Subcutaneous abdominal adipose tissue (tissue), 5 donors: Measurements from ENCODE around the gene TANK.
"Not testable (repeated sequence)": the region's sequence is repeated elsewhere in the genome, so short reads cannot be mapped to it uniquely, and the experiment has no call there.

Experiments used
- H3K27ac ChIP-seq: one replicate; pipeline ENCODE4 v1.7.0; 2013; ENCODE audit warnings: low read depth, mild to moderate bottlenecking, inconsistent platforms, low read length, moderate library complexity
- H3K27me3 ChIP-seq, 5 donors: one replicate each; pipeline ENCODE4 v1.7.0; 2013; ENCODE audit warnings: low read length in 5 of 5, inconsistent platforms in 1 of 5; ENCODE audit not compliant: control insufficient read depth in 5 of 5, insufficient read depth in 4 of 5
- H3K36me3 ChIP-seq, 5 donors: one replicate each; pipeline ENCODE4 v1.7.0; 2013; ENCODE audit warnings: low read length in 5 of 5; ENCODE audit not compliant: control insufficient read depth in 5 of 5, insufficient read depth in 5 of 5
- H3K4me1 ChIP-seq, 5 donors: one replicate each; pipeline ENCODE4 v1.7.0; 2013; ENCODE audit warnings: low read length in 5 of 5, mild to moderate bottlenecking in 3 of 5, moderate library complexity in 1 of 5; ENCODE audit not compliant: control insufficient read depth in 5 of 5, insufficient read depth in 5 of 5
- H3K4me3 ChIP-seq, 5 donors: one replicate each; pipeline ENCODE4 v1.7.0; 2013; ENCODE audit warnings: low read length in 5 of 5, low read depth in 1 of 5
- H3K9ac ChIP-seq, 5 donors: one replicate each; pipeline ENCODE4 v1.7.0; 2013; ENCODE audit warnings: low read length in 5 of 5, mild to moderate bottlenecking in 4 of 5, moderate library complexity in 3 of 5
- H3K9me3 ChIP-seq, 5 donors: one replicate each; pipeline ENCODE4 v1.7.0; 2013; ENCODE audit warnings: low read length in 5 of 5; ENCODE audit not compliant: control insufficient read depth in 5 of 5
- donor health status: healthy.
- donor health status: healthy.
- donor health status: healthy.
- donor health status: healthy.
- donor health status: healthy.

The TANK gene

GRCh38 chr2:161238560-161239325 is 78.5 kb downstream of the TANK start:
- Histone ChIP-seq H3K9ac (peak overlapping the region in 4 of 5 donors; percentile 51 to 75 (median 68)), H3K4me1 (peaks cover 0 to 23% (median 18%) of the 10 kb centered on the region in 5 donors), H3K4me3 (peak overlapping the region; percentile 78 to 90 (median 82)), H3K9me3 (no peaks in the 10 kb centered on the region), H3K27ac (no peak overlapping the region), H3K27me3 (no peaks in the 10 kb centered on the region), H3K36me3 (peaks cover 2 to 6% (median 4%) of the 10 kb centered on the region in 5 donors)

- H3K36me3 ChIP-seq: peaks cover 2 to 6% (median 4%) of the 10 kb centered on the region in 5 donors
- H3K4me1 ChIP-seq: peaks cover 0 to 23% (median 18%) of the 10 kb centered on the region in 5 donors
- H3K27ac ChIP-seq: no peak overlapping the region
- H3K9ac ChIP-seq: peak overlapping the region in 3 of 5 donors; percentile 24 to 75 (median 74)
- H3K4me3 ChIP-seq: peak overlapping the region in 4 of 5 donors; percentile 78 to 85 (median 80)
- no peaks in the 10 kb centered on the region for H3K9me3 ChIP-seq
- H3K27me3 ChIP-seq: no peaks in the 10 kb centered on the region
Measured at GRCh38 chr2:161239326-161240109, 79.3 kb downstream of the TANK start.

- Histone ChIP-seq H3K4me3 (no peak overlapping the region), H3K4me1 (peaks cover 0 to 23% (median 18%) of the 10 kb centered on the region in 5 donors), H3K27ac (no peak overlapping the region), H3K9ac (no peak overlapping the region), H3K9me3 (no peaks in the 10 kb centered on the region), H3K36me3 (no peaks in the 10 kb centered on the region), H3K27me3 (peaks cover 0 to 6% (median 3%) of the 10 kb centered on the region in 5 donors)
Measured at GRCh38 chr2:161241894-161242293, 81.7 kb downstream of the TANK start.

GRCh38 chr2:161243312-161243711 is 83.1 kb downstream of the TANK start:
- H3K9ac ChIP-seq: no peak overlapping the region
- H3K36me3 ChIP-seq: no peaks in the 10 kb centered on the region
- no peak overlapping the region for H3K4me3 ChIP-seq
- H3K9me3 ChIP-seq: no peaks in the 10 kb centered on the region
- H3K27ac ChIP-seq: no peak overlapping the region
- peaks cover 0 to 9% (median 5%) of the 10 kb centered on the region in 5 donors for H3K4me1 ChIP-seq
- H3K27me3 ChIP-seq: peaks cover 0 to 6% (median 3%) of the 10 kb centered on the region in 5 donors

- Histone ChIP-seq H3K4me1 (peaks cover 0 to 4% (median 0%) of the 10 kb centered on the region in 5 donors), H3K27ac (no peak overlapping the region), H3K9me3 (no peaks in the 10 kb centered on the region), H3K36me3 (no peaks in the 10 kb centered on the region), H3K27me3 (peaks cover 0 to 6% (median 3%) of the 10 kb centered on the region in 5 donors), H3K9ac (no peak overlapping the region), H3K4me3 (no peak overlapping the region)
Measured at GRCh38 chr2:161243905-161244304, 83.7 kb downstream of the TANK start.

- peak overlapping the region in 1 of 5 donors; percentile 4 for H3K4me3 ChIP-seq
- H3K27ac ChIP-seq, H3K9ac ChIP-seq: not testable (repeated sequence)
Measured at GRCh38 chr2:161244387-161245260, 84.4 kb downstream of the TANK start.

GRCh38 chr2:161245261-161245553 is 85.0 kb downstream of the TANK start:
- no peaks in the 10 kb centered on the region for H3K9me3 ChIP-seq
- H3K4me3 ChIP-seq: no peak overlapping the region
- H3K9ac ChIP-seq: no peak overlapping the region
- peaks cover 0 to 3% (median 0%) of the 10 kb centered on the region in 5 donors for H3K4me1 ChIP-seq
- peaks cover 0 to 6% (median 3%) of the 10 kb centered on the region in 5 donors for H3K27me3 ChIP-seq
- H3K36me3 ChIP-seq: no peaks in the 10 kb centered on the region
- no peak overlapping the region for H3K27ac ChIP-seq

More at GRCh38 chr2:161244387-161245260, 84.4 kb downstream of the TANK start:
- not testable (repeated sequence) for H3K9me3 ChIP-seq, H3K27me3 ChIP-seq, H3K4me1 ChIP-seq, H3K36me3 ChIP-seq

- Histone ChIP-seq H3K9ac (no peak overlapping the region), H3K27ac (no peak overlapping the region), H3K4me3 (no peak overlapping the region)
Measured at GRCh38 chr2:161245671-161246070, 85.4 kb downstream of the TANK start.

GRCh38 chr2:161246281-161246680 is 86.1 kb downstream of the TANK start:
- H3K9me3 ChIP-seq: no peaks in the 10 kb centered on the region
- H3K27ac ChIP-seq: no peak overlapping the region
- no peaks in the 10 kb centered on the region for H3K36me3 ChIP-seq
- H3K4me1 ChIP-seq: peaks cover 0 to 3% (median 0%) of the 10 kb centered on the region in 5 donors
- H3K4me3 ChIP-seq: no peak overlapping the region
- H3K27me3 ChIP-seq: peaks cover 0 to 6% (median 3%) of the 10 kb centered on the region in 5 donors
- no peak overlapping the region for H3K9ac ChIP-seq

More at GRCh38 chr2:161245671-161246070, 85.4 kb downstream of the TANK start:
- Histone ChIP-seq H3K9me3 (no peaks in the 10 kb centered on the region), H3K4me1 (peaks cover 0 to 3% (median 0%) of the 10 kb centered on the region in 5 donors), H3K27me3 (peaks cover 0 to 6% (median 3%) of the 10 kb centered on the region in 5 donors), H3K36me3 (no peaks in the 10 kb centered on the region)
